ENCODE measurements around the gene NPAS3.

- no peak for TF ChIP-seq POLR2A (IDR thresholded peaks at IDR 0.05; ENCODE audit: low read depth, low read length)
- TF ChIP-seq TAF1 (IDR thresholded peaks at IDR 0.05; ENCODE audit: low read depth, low read length) = no peak
- no peak for TF ChIP-seq SPI1 (IDR thresholded peaks at IDR 0.05; ENCODE audit: low read depth, low read length)
- no peak for TF ChIP-seq POLR2AphosphoS5 (IDR thresholded peaks at IDR 0.05; ENCODE audit: low read depth, low read length)
- TF ChIP-seq POU2F2 (IDR thresholded peaks at IDR 0.05; ENCODE audit: low read depth, low read length) = no peak
- no peak for TF ChIP-seq PAX5 (IDR thresholded peaks at IDR 0.05; ENCODE audit: insufficient read depth, low read length, severe bottlenecking)
Observed at GRCh38 chr14:33774723-33775470, 836.2 kb downstream of the NPAS3 start.
